ENCODE results near the gene DNAAF1.
"Not testable (repeated sequence)": the region's sequence is repeated elsewhere in the genome, so short reads cannot be mapped to it uniquely, and the experiment has no call there.

Gene DNAAF1

GRCh38 chr16:84207251-84207650, 62.1 kb downstream of the DNAAF1 start:
- H3K9me3 ChIP-seq (ENCODE audit: control insufficient read depth, insufficient read depth, low read length): no peaks in the 10 kb centered on the region
- no peaks in the 10 kb centered on the region for H3K36me3 ChIP-seq (ENCODE audit: control insufficient read depth, insufficient read depth, low read length)
- H3K27me3 ChIP-seq (ENCODE audit: control insufficient read depth, insufficient read depth, low read length): no peaks in the 10 kb centered on the region
- no peak overlapping the region for H3K4me3 ChIP-seq (ENCODE audit: low read depth, low read length)
- no peaks in the 10 kb centered on the region for H3K4me1 ChIP-seq (ENCODE audit: control insufficient read depth, insufficient read depth, low read length)
- H3K9ac ChIP-seq (ENCODE audit: low read depth, low read length): no peak overlapping the region

DNA sequence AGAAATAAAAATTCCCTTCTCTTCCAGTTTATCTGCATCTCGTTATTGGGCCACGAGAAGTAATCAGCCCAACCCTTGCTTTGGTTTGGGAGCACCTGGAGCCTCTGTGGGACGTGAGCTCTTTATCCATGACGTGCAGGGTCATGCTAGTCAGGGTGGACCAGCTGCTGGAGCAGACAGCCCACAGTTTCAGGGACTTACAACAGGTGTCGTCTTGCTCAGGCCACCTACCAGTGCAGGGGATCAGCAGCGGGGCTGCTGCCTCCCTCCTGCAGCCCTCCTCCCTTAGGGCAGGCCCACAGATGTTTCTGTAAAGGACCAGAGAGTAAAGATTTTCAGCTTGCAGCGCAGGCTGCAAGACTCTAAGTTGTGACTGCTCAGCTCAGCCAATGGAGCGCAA, 62.8 kb downstream of the DNAAF1 start:
- Histone ChIP-seq H3K4me1 (ENCODE audit: control insufficient read depth, insufficient read depth, low read length) (no peaks in the 10 kb centered on the region), H3K36me3 (ENCODE audit: control insufficient read depth, insufficient read depth, low read length) (no peaks in the 10 kb centered on the region), H3K27me3 (ENCODE audit: control insufficient read depth, insufficient read depth, low read length) (no peaks in the 10 kb centered on the region), H3K9me3 (ENCODE audit: control insufficient read depth, insufficient read depth, low read length) (no peaks in the 10 kb centered on the region), H3K4me3 (ENCODE audit: low read depth, low read length) (no peak overlapping the region), H3K9ac (ENCODE audit: low read depth, low read length) (no peak overlapping the region)

DNA sequence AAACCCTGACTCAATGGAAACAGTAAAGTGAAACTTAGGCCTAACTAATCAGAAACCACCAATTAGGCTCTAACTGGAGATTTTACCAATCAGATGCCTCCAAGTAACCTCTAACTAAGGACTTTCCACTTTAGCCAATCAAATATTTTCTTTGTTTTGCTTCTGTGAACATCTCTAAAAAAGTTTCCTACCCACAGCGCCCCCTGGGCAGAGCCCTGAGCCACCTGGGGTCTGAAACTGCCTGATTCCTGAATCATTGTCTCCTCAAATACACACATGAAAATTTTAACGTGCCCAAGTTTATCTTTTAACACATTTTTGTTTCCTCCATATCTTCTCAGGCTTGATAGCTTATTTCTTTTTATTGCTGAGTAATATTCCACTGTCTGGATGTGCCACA, 64.9 kb downstream of the DNAAF1 start:
- Histone ChIP-seq H3K9me3 (ENCODE audit: control insufficient read depth, insufficient read depth, low read length) (no peaks in the 10 kb centered on the region), H3K4me1 (ENCODE audit: control insufficient read depth, insufficient read depth, low read length) (no peaks in the 10 kb centered on the region), H3K9ac (ENCODE audit: low read depth, low read length) (no peak overlapping the region), H3K27me3 (ENCODE audit: control insufficient read depth, insufficient read depth, low read length) (no peaks in the 10 kb centered on the region), H3K4me3 (ENCODE audit: low read depth, low read length) (no peak overlapping the region), H3K36me3 (ENCODE audit: control insufficient read depth, insufficient read depth, low read length) (no peaks in the 10 kb centered on the region)

- Histone ChIP-seq H3K4me3 (ENCODE audit: low read depth, low read length) (no peak overlapping the region), H3K4me1 (ENCODE audit: control insufficient read depth, insufficient read depth, low read length) (no peaks in the 10 kb centered on the region), H3K9me3 (ENCODE audit: control insufficient read depth, insufficient read depth, low read length) (no peaks in the 10 kb centered on the region), H3K27me3 (ENCODE audit: control insufficient read depth, insufficient read depth, low read length) (no peaks in the 10 kb centered on the region), H3K9ac (ENCODE audit: low read depth, low read length) (no peak overlapping the region), H3K36me3 (ENCODE audit: control insufficient read depth, insufficient read depth, low read length) (no peaks in the 10 kb centered on the region)
These were observed 67.0 kb downstream of the DNAAF1 start for GRCh38 chr16:84212154-84212553.

DNA sequence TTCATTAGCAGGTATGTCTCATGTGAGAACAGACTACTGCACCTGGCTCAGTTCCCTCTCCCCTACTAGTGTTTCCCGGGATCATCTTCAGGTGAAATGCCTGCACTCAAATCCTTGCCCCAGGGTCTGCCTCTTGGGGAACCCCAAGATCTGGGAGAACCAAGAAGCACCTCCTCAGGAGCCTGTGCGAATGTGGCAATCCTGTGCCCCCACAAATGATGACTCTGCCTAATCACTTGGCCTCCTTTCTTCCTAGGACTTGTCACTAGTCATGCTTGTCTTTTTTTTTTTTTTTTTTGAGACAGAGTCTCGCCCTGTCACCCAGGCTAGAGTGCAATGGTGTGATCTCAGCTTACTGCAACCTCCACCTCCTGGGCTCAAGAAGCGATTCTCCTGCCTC, 67.5 kb downstream of the DNAAF1 start:
- no peak overlapping the region for H3K9ac ChIP-seq (ENCODE audit: low read depth, low read length)
- H3K27me3 ChIP-seq (ENCODE audit: control insufficient read depth, insufficient read depth, low read length): no peaks in the 10 kb centered on the region
- no peaks in the 10 kb centered on the region for H3K36me3 ChIP-seq (ENCODE audit: control insufficient read depth, insufficient read depth, low read length)
- H3K4me3 ChIP-seq (ENCODE audit: low read depth, low read length): no peak overlapping the region
- H3K9me3 ChIP-seq (ENCODE audit: control insufficient read depth, insufficient read depth, low read length): no peaks in the 10 kb centered on the region
- H3K4me1 ChIP-seq (ENCODE audit: control insufficient read depth, insufficient read depth, low read length): no peaks in the 10 kb centered on the region

GRCh38 chr16:84214451-84215066, 69.5 kb downstream of the DNAAF1 start:
- Histone ChIP-seq H3K9me3 (ENCODE audit: control insufficient read depth, insufficient read depth, low read length) (no peaks in the 10 kb centered on the region), H3K4me1 (ENCODE audit: control insufficient read depth, insufficient read depth, low read length) (no peaks in the 10 kb centered on the region), H3K9ac (ENCODE audit: low read depth, low read length) (no peak overlapping the region), H3K36me3 (ENCODE audit: control insufficient read depth, insufficient read depth, low read length) (no peaks in the 10 kb centered on the region), H3K27me3 (ENCODE audit: control insufficient read depth, insufficient read depth, low read length) (no peaks in the 10 kb centered on the region), H3K4me3 (ENCODE audit: low read depth, low read length) (no peak overlapping the region)

DNA sequence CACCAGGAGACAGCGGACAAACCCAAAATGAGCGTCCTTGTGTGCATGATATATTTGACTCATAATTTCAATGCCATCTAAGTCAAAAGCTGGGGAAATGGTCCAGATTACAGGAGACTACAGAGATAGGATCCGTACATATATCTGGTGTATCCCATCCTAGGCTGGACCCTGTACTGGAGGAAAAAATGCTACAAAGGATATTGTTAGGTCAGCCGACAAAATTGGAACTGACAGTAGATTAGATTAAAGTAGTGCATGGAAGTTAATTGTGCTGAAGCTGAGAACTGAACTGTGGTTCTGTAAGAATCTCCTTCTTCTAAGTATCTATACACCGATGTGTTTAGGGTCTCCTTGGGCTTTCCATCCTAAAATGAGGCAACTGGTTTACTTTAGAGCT, 70.4 kb downstream of the DNAAF1 start:
- Histone ChIP-seq H3K36me3 (ENCODE audit: control insufficient read depth, insufficient read depth, low read length) (no peaks in the 10 kb centered on the region), H3K4me3 (ENCODE audit: low read depth, low read length) (no peak overlapping the region), H3K4me1 (ENCODE audit: control insufficient read depth, insufficient read depth, low read length) (no peaks in the 10 kb centered on the region), H3K27me3 (ENCODE audit: control insufficient read depth, insufficient read depth, low read length) (no peaks in the 10 kb centered on the region), H3K9ac (ENCODE audit: low read depth, low read length) (no peak overlapping the region), H3K9me3 (ENCODE audit: control insufficient read depth, insufficient read depth, low read length) (no peaks in the 10 kb centered on the region)

GRCh38 chr16:84216144-84216543, 71.0 kb downstream of the DNAAF1 start:
- not testable (repeated sequence) for H3K9me3 ChIP-seq (ENCODE audit: control insufficient read depth, insufficient read depth, low read length); H3K9ac ChIP-seq (ENCODE audit: low read depth, low read length); H3K4me3 ChIP-seq (ENCODE audit: low read depth, low read length); H3K4me1 ChIP-seq (ENCODE audit: control insufficient read depth, insufficient read depth, low read length); H3K36me3 ChIP-seq (ENCODE audit: control insufficient read depth, insufficient read depth, low read length); H3K27me3 ChIP-seq (ENCODE audit: control insufficient read depth, insufficient read depth, low read length)

DNA sequence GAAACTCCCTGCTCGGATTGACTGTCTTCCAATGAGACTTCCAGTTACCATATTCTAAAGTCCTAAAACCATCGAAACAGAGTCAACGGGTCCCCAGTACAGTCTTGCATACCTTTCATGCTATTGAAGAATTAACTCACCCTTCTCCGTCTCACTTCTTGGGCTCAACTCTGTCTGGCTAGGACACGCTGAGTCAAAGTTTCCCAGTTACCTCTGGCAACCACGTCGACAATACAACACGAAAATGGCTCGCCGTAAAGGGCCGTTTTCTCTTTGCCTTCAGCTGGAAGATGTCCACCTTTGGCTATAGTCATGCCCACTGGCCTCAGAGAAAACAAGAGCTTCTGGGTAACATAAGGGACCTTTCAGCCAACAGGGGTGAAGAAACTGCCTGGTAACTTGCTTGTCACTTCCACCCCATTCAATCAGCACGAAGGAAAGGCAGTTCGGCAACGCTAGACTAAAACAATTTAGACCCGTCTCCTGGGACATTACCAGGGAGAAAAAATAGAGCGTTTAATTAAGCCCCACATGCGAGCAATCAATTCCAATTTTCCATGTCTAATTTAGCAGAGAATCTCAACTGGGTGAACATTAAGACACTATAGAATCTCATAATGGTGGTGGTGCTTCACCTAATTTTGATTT, 73.2 kb downstream of the DNAAF1 start:
- no peaks in the 10 kb centered on the region for H3K9me3 ChIP-seq (ENCODE audit: control insufficient read depth, insufficient read depth, low read length)
- H3K36me3 ChIP-seq (ENCODE audit: control insufficient read depth, insufficient read depth, low read length): no peaks in the 10 kb centered on the region
- no peaks in the 10 kb centered on the region for H3K4me1 ChIP-seq (ENCODE audit: control insufficient read depth, insufficient read depth, low read length)
- no peak overlapping the region for H3K4me3 ChIP-seq (ENCODE audit: low read depth, low read length)
- H3K9ac ChIP-seq (ENCODE audit: low read depth, low read length): no peak overlapping the region
- no peaks in the 10 kb centered on the region for H3K27me3 ChIP-seq (ENCODE audit: control insufficient read depth, insufficient read depth, low read length)

GRCh38 chr16:84218956-84219355, 73.8 kb downstream of the DNAAF1 start:
- no peaks in the 10 kb centered on the region for H3K4me1 ChIP-seq (ENCODE audit: control insufficient read depth, insufficient read depth, low read length)
- H3K27me3 ChIP-seq (ENCODE audit: control insufficient read depth, insufficient read depth, low read length): no peaks in the 10 kb centered on the region
- no peak overlapping the region for H3K9ac ChIP-seq (ENCODE audit: low read depth, low read length)
- H3K4me3 ChIP-seq (ENCODE audit: low read depth, low read length): no peak overlapping the region
- no peaks in the 10 kb centered on the region for H3K9me3 ChIP-seq (ENCODE audit: control insufficient read depth, insufficient read depth, low read length)
- H3K36me3 ChIP-seq (ENCODE audit: control insufficient read depth, insufficient read depth, low read length): no peaks in the 10 kb centered on the region

GRCh38 chr16:84220851-84221250, 75.7 kb downstream of the DNAAF1 start:
- Histone ChIP-seq H3K9ac (ENCODE audit: low read depth, low read length) (no peak overlapping the region), H3K4me3 (ENCODE audit: low read depth, low read length) (no peak overlapping the region), H3K4me1 (ENCODE audit: control insufficient read depth, insufficient read depth, low read length) (no peaks in the 10 kb centered on the region), H3K36me3 (ENCODE audit: control insufficient read depth, insufficient read depth, low read length) (no peaks in the 10 kb centered on the region), H3K27me3 (ENCODE audit: control insufficient read depth, insufficient read depth, low read length) (no peaks in the 10 kb centered on the region), H3K9me3 (ENCODE audit: control insufficient read depth, insufficient read depth, low read length) (no peaks in the 10 kb centered on the region)

GRCh38 chr16:84223456-84223855, 78.3 kb downstream of the DNAAF1 start:
- no peaks in the 10 kb centered on the region for H3K9me3 ChIP-seq (ENCODE audit: control insufficient read depth, insufficient read depth, low read length)
- H3K9ac ChIP-seq (ENCODE audit: low read depth, low read length): no peak overlapping the region
- H3K4me1 ChIP-seq (ENCODE audit: control insufficient read depth, insufficient read depth, low read length): peaks cover 4% of the 10 kb centered on the region
- H3K4me3 ChIP-seq (ENCODE audit: low read depth, low read length): no peak overlapping the region
- H3K36me3 ChIP-seq (ENCODE audit: control insufficient read depth, insufficient read depth, low read length): no peaks in the 10 kb centered on the region
- H3K27me3 ChIP-seq (ENCODE audit: control insufficient read depth, insufficient read depth, low read length): no peaks in the 10 kb centered on the region

All from iPS-15b (cell line).